ENCODE data around the gene ZNF445.
A peak's percentile ranks its signal among the peaks of the same experiment; 100 is the strongest.

The ZNF445 gene

GRCh38 chr3:44436181-44436580, 41.3 kb downstream of the ZNF445 start:
- no peak overlapping the region for H3K4me3 ChIP-seq (replicated peaks in 1 of 2; ENCODE audit: low read depth in 2 of 2, low read length in 2 of 2)
- TF ChIP-seq CTCF (IDR thresholded peaks at IDR 0.05; ENCODE audit: low read depth, low read length), result no peak
- DNase-seq (ENCODE audit: low read depth in 2 of 2), result peak in 1 of 2 donors; percentile 18

GRCh38 chr3:44434834-44435510, 42.5 kb downstream of the ZNF445 start:
- DNase-seq (ENCODE audit: low read depth in 2 of 2), result no peak
- no peak for TF ChIP-seq CTCF (IDR thresholded peaks at IDR 0.05; ENCODE audit: low read depth, low read length)
- H3K4me3 ChIP-seq (replicated peaks in 1 of 2; ENCODE audit: low read depth in 2 of 2, low read length in 2 of 2), result no peak overlapping the region

GRCh38 chr3:44430466-44430865, 47.0 kb downstream of the ZNF445 start:
- DNase-seq (ENCODE audit: low read depth in 2 of 2), result no peak
- no peak for TF ChIP-seq CTCF (IDR thresholded peaks at IDR 0.05; ENCODE audit: low read depth, low read length)
- H3K4me3 ChIP-seq (replicated peaks in 1 of 2; ENCODE audit: low read depth in 2 of 2, low read length in 2 of 2), result no peak overlapping the region

GRCh38 chr3:44429459-44429858, 48.0 kb downstream of the ZNF445 start:
- H3K4me3 ChIP-seq (replicated peaks in 1 of 2; ENCODE audit: low read depth in 2 of 2, low read length in 2 of 2), result no peak overlapping the region
- no peak for TF ChIP-seq CTCF (IDR thresholded peaks at IDR 0.05; ENCODE audit: low read depth, low read length)
- no peak for DNase-seq (ENCODE audit: low read depth in 2 of 2)

- H3K4me3 ChIP-seq (replicated peaks in 1 of 2; ENCODE audit: low read depth in 2 of 2, low read length in 2 of 2), result no peak overlapping the region
- DNase-seq (ENCODE audit: low read depth in 2 of 2), result no peak
- TF ChIP-seq CTCF (IDR thresholded peaks at IDR 0.05; ENCODE audit: low read depth, low read length), result no peak
Observed at GRCh38 chr3:44428910-44429309, 48.6 kb downstream of the ZNF445 start.

- H3K4me3 ChIP-seq (replicated peaks in 1 of 2; ENCODE audit: low read depth in 2 of 2, low read length in 2 of 2), result no peak overlapping the region
- no peak for TF ChIP-seq CTCF (IDR thresholded peaks at IDR 0.05; ENCODE audit: low read depth, low read length)
- DNase-seq (ENCODE audit: low read depth in 2 of 2), result no peak
Observed at GRCh38 chr3:44427683-44428082, 49.8 kb downstream of the ZNF445 start.

GRCh38 chr3:44424758-44425157, 52.7 kb downstream of the ZNF445 start:
- DNase-seq (ENCODE audit: low read depth in 2 of 2), result no peak
- TF ChIP-seq CTCF (IDR thresholded peaks at IDR 0.05; ENCODE audit: low read depth, low read length), result no peak
- no peak overlapping the region for H3K4me3 ChIP-seq (replicated peaks in 1 of 2; ENCODE audit: low read depth in 2 of 2, low read length in 2 of 2)

All from cardiac fibroblast (primary cell).